ENCODE data around the gene GCN1.

DNA sequence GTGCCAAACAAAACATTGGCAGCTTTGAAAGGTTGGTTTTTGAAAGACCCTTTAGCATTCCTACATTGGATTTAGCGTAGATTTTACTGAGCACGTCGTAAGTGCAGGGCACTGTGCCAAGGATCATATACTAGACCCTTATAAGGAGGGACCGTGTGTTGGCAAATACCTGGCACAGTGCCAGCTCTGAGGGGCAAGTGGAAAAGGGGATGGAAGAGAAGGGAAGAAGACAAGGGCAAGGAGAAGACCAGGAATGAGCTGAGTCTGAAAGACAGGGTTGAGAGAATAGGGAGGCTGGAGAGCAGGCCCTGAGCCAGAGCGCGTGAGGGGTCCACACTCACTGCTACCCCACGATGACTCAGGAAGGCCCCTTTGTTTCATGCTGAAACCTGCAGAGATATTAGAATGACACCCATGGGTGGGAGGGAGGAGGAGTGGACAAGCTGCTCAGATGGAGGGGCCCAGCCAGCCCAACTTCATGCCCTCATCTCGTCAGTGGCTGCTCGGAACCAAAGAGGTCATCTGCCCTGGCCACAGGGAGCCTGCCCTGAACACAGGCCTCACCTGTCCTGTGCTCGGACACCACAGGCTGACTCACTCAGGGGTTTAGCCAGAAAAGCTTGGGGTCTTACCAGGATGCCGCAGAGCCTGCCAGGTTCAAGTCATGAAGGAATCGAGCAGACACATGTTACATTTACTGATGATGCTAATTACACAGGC, 103.0 kb downstream of the GCN1 start:
- TF ChIP-seq, protein P1, sequence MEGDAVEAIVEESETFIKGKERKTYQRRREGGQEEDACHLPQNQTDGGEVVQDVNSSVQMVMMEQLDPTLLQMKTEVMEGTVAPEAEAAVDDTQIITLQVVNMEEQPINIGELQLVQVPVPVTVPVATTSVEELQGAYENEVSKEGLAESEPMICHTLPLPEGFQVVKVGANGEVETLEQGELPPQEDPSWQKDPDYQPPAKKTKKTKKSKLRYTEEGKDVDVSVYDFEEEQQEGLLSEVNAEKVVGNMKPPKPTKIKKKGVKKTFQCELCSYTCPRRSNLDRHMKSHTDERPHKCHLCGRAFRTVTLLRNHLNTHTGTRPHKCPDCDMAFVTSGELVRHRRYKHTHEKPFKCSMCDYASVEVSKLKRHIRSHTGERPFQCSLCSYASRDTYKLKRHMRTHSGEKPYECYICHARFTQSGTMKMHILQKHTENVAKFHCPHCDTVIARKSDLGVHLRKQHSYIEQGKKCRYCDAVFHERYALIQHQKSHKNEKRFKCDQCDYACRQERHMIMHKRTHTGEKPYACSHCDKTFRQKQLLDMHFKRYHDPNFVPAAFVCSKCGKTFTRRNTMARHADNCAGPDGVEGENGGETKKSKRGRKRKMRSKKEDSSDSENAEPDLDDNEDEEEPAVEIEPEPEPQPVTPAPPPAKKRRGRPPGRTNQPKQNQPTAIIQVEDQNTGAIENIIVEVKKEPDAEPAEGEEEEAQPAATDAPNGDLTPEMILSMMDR (IDR thresholded peaks at IDR 0.05) = no peak
- TF ChIP-seq POLR2A (IDR thresholded peaks at IDR 0.05) = no peak
